ENCODE measurements around the gene DOCK2. TPM values are rescaled to one million over a fixed set of nuclear protein-coding genes. Genes with fewer than 3 reads are reported as not detected.

Gene DOCK2
- total RNA-seq, 2 experiments from 2014 or later: 161 to 205 TPM

DNA sequence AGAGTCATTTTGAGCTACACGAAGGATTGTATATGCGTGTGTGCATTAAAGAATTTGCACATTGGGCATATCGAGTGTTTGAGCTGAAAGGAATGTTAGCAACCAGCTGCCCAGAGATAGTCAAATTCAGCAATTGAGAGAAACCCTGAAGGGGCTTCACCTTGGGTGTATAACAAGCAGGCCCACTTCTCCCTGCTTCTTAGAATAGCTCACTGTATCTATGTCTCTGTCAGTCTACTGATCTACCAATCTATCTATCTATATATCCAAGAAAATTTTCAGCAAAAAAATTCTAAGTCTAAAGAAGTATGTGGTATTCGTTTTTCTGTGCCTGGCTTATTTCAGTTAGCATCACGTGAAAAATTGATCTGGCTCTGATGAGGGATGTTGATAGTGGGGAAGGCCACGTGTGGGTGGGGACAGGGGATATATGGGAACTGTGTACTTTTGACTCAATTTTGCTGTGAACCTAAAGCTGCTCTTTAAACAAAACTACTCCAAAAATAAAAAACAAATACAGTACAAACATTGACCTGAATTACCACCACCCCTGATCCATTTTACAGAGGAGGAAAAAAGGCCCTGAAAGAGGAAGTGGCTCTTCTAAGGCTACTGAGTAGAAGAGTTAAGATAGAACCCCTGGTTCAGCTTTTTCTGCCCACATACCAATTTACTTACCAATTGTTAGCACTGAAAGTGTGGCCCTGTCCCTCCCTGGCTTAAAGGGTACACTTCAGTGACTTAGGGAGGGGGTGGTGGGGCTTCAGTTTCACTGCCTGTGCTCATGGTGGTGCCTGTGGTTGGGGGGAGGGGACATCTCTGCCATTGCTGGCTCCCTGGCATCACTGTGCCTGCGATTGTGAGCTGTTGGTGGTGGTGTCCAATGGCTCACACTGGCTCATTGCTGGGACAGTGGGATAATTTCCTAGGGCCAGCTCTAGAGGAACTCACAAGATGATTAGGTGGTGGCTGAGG, 141.8 kb downstream of the DOCK2 start:
- POLR2A ChIA-PET: interaction anchor here (0.6 to 1.2 kb wide), 7 partner anchors 8 to 51 kb away, joined by 3 to 4 read pairs (median 3); no protein-coding TSS in a partner anchor
- H3K9me3 ChIP-seq (ENCODE audit: low read length): no peaks in the 10 kb centered on the region
- intact Hi-C loops (cut with micrococcal nuclease; ENCODE audit: unreplicated experiment): no loop called here
- H3K9me2 ChIP-seq (ENCODE audit: insufficient read depth, low read length): no peaks in the 10 kb centered on the region
- CTCF ChIA-PET (ENCODE audit: unreplicated experiment): interaction anchor here (0.6 kb wide), 2 partner anchors 110 to 202 kb away, joined by 3 to 4 read pairs; no protein-coding TSS in a partner anchor
- no peak overlapping the region for H2AFZ ChIP-seq (ENCODE audit: low read length)
- TF ChIP-seq EZH2phosphoT487 (IDR thresholded peaks at IDR 0.05; ENCODE audit: borderline replicate concordance, low read depth, low read length): no peak
- TF ChIP-seq, protein P1, sequence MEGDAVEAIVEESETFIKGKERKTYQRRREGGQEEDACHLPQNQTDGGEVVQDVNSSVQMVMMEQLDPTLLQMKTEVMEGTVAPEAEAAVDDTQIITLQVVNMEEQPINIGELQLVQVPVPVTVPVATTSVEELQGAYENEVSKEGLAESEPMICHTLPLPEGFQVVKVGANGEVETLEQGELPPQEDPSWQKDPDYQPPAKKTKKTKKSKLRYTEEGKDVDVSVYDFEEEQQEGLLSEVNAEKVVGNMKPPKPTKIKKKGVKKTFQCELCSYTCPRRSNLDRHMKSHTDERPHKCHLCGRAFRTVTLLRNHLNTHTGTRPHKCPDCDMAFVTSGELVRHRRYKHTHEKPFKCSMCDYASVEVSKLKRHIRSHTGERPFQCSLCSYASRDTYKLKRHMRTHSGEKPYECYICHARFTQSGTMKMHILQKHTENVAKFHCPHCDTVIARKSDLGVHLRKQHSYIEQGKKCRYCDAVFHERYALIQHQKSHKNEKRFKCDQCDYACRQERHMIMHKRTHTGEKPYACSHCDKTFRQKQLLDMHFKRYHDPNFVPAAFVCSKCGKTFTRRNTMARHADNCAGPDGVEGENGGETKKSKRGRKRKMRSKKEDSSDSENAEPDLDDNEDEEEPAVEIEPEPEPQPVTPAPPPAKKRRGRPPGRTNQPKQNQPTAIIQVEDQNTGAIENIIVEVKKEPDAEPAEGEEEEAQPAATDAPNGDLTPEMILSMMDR (conservative IDR thresholded peaks at IDR 0.05; ENCODE audit: low read length): no peak
- H3K79me2 ChIP-seq (ENCODE audit: insufficient read depth, low read depth, low read length): no peaks in the 10 kb centered on the region
- peaks cover 16% of the 10 kb centered on the region for H3K4me1 ChIP-seq (ENCODE audit: insufficient read depth, low read length, poor library complexity, severe bottlenecking)
- no peak overlapping the region for H3K27ac ChIP-seq (ENCODE audit: low read depth, low read length, poor library complexity, severe bottlenecking)
- H3K4me3 ChIP-seq (ENCODE audit: low read depth, low read length, poor library complexity, severe bottlenecking): no peak overlapping the region
- H3K4me2 ChIP-seq (ENCODE audit: low read length): peak overlapping the region; percentile 12; the same call in 1 of the 2 replicates
- H3K36me3 ChIP-seq (ENCODE audit: insufficient read depth, low read length): peaks cover 35% of the 10 kb centered on the region
- no peaks in the 10 kb centered on the region for H4K20me1 ChIP-seq (ENCODE audit: insufficient read depth, low read length)
- peak; percentile 41 for DNase-seq (ENCODE audit: low spot score)
- BruUV-seq (replicated peaks): no TSS peak

DNA sequence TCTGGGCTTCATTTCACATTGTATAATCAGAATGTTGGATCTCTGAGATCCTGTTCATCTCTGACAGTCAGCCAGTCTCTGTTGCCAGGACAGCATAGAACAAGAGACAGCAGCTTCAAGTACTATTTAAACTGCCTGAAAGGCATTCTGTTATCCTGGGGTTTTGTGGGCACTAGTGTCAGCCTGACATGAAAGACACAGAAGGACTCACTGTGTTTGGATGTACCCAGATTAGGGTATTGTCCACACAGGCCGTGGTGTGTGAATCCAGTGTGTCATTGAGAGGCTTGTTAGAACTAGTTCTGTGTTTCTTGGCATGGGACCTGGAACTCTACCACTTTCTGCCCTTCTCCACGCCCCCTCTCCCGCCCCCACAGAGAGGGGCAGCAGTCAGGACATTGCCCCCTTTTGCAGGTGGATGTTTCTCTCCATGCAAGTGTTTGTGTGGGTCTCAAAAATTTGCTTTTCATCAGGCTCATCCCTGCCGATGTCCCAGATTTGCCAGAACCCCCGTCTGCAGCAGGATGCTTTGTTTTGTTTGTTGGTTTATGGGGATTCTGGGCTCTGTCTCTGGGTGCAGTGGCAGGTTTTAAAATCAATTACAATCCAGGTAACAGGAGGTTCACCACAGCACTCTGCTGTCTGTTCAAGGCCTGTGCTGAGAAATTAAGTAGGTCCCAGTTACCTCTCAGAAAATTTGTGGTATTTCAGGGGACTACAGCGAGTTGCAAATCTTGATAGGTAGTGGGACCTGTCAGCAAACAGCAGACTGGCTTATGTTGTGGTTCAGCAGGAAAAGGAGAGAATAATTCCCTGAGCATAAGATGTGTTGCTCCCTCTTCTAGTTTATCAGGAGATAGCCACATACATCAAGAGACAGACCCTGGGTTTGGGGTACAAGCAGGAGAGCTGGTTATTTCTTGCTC, 144.6 kb downstream of the DOCK2 start:
- no peaks in the 10 kb centered on the region for H3K9me2 ChIP-seq (ENCODE audit: insufficient read depth, low read length)
- H3K79me2 ChIP-seq (ENCODE audit: insufficient read depth, low read depth, low read length): no peaks in the 10 kb centered on the region
- H3K4me3 ChIP-seq (ENCODE audit: low read depth, low read length, poor library complexity, severe bottlenecking): no peak overlapping the region
- H3K27ac ChIP-seq (ENCODE audit: low read depth, low read length, poor library complexity, severe bottlenecking): no peak overlapping the region
- ChIA-PET POLR2A (interaction anchor here (0.7 to 0.9 kb wide), 2 partner anchors 289 to 341 kb away, joined by 3 read pairs; no protein-coding TSS in a partner anchor), CTCF (ENCODE audit: unreplicated experiment) (no interaction called here)
- H2AFZ ChIP-seq (ENCODE audit: low read length): no peak overlapping the region
- H3K4me2 ChIP-seq (ENCODE audit: low read length): no peak overlapping the region
- H3K36me3 ChIP-seq (ENCODE audit: insufficient read depth, low read length): peaks cover 28% of the 10 kb centered on the region
- BruUV-seq (replicated peaks): no TSS peak
- DNase-seq (ENCODE audit: low spot score): no peak
- no peak for TF ChIP-seq EZH2phosphoT487 (IDR thresholded peaks at IDR 0.05; ENCODE audit: borderline replicate concordance, low read depth, low read length)
- TF ChIP-seq, protein P1 (conservative IDR thresholded peaks at IDR 0.05; ENCODE audit: low read length): no peak
- no peaks in the 10 kb centered on the region for H3K9me3 ChIP-seq (ENCODE audit: low read length)
- intact Hi-C loops (cut with micrococcal nuclease; ENCODE audit: unreplicated experiment): no loop called here
- no peaks in the 10 kb centered on the region for H4K20me1 ChIP-seq (ENCODE audit: insufficient read depth, low read length)
- H3K4me1 ChIP-seq (ENCODE audit: insufficient read depth, low read length, poor library complexity, severe bottlenecking): peaks cover 16% of the 10 kb centered on the region

Data from OCI-LY7 (cell line).